PC-3 (cell line): ENCODE data around the gene IBTK. TPM values are rescaled to one million over a fixed set of nuclear protein-coding genes. Genes with fewer than 3 reads are reported as not detected.

Source experiments
- ATAC-seq: fragments of 200-7000 bp; cut with Tn5 transposase; 2 replicates; pipeline ENCODE4 v1.9.1; 2020; ENCODE audit warnings: mild to moderate bottlenecking, moderate library complexity
- BruUV-seq: library from RNA; stranded (reverse); fragments of 400-500 nt; replicated peaks from 2 replicates; lab custom pipeline; 2021; lab: Mats Ljungman, UMichigan
- CTCF ChIA-PET: fragments of 300-600 bp; sonication (Branson Sonifier 250); formaldehyde crosslinking; loops from one replicate; lab custom pipeline; 2022; ENCODE audit warnings: antibody characterized with exemption; lab: Charles Lee
- POLR2A ChIA-PET: fragments of 300-600 bp; sonication (Branson Sonifier 250); formaldehyde crosslinking; loops from one replicate; lab custom pipeline; 2022; ENCODE audit warnings: antibody characterized with exemption; ENCODE audit not compliant: unreplicated experiment; lab: Charles Lee
- DNase-seq: peaks from one replicate; pipeline ENCODE4 v3.0.0-alpha.2; 2015
- H2AFZ ChIP-seq: fragments of 300-600 bp; sonication (generic); 2 replicates; pipeline ENCODE4 v1.6.0; 2016; ENCODE audit warnings: antibody characterized with exemption, low read length
- H3F3A ChIP-seq: fragments of 300-600 bp; sonication (generic); one replicate; pipeline ENCODE4 v1.6.0; 2017; ENCODE audit warnings: antibody characterized with exemption, low read length, control low read depth, mild to moderate bottlenecking; ENCODE audit not compliant: unreplicated experiment
- H3K27ac ChIP-seq: fragments of 300-600 bp; sonication (generic); 2 replicates; pipeline ENCODE4 v1.5.1; 2016; ENCODE audit warnings: mild to moderate bottlenecking, low read length
- H3K27me3 ChIP-seq: fragments of 300-600 bp; sonication (generic); 2 replicates; pipeline ENCODE4 v1.6.1; 2016; ENCODE audit warnings: low read length, mixed read lengths
- H3K36me3 ChIP-seq: fragments of 300-600 bp; sonication (generic); 2 replicates; pipeline ENCODE4 v1.6.1; 2016; ENCODE audit warnings: low read depth, mixed run types, low read length, mixed read lengths
- H3K4me1 ChIP-seq: fragments of 300-600 bp; sonication (generic); 2 replicates; pipeline ENCODE4 v1.5.1; 2016; ENCODE audit warnings: low read length; ENCODE audit not compliant: insufficient read depth
- H3K4me2 ChIP-seq: fragments of 300-600 bp; sonication (generic); 2 replicates; pipeline ENCODE4 v1.6.0; 2016; ENCODE audit warnings: low read length
- H3K4me3 ChIP-seq: fragments of 300-600 bp; sonication (generic); 2 replicates; pipeline ENCODE4 v1.5.1; 2016; ENCODE audit warnings: mild to moderate bottlenecking, low read length, mixed read lengths
- H3K79me2 ChIP-seq: fragments of 300-600 bp; sonication (generic); 2 replicates; pipeline ENCODE4 v1.6.1; 2017; ENCODE audit warnings: low read length, mixed read lengths
- H3K9ac ChIP-seq: fragments of 300-600 bp; sonication (generic); 2 replicates; pipeline ENCODE4 v1.6.0; 2016; ENCODE audit warnings: mild to moderate bottlenecking, low read length
- H3K9me2 ChIP-seq: fragments of 300-600 bp; sonication (generic); replicated peaks from 2 replicates; pipeline ENCODE4 v1.6.1; 2016; ENCODE audit warnings: mixed run types, low read length, mixed read lengths
- H3K9me3 ChIP-seq: fragments of 300-600 bp; sonication (generic); 2 replicates; pipeline ENCODE4 v1.6.1; 2016; ENCODE audit warnings: low read length, mixed read lengths
- H4K20me1 ChIP-seq: fragments of 300-600 bp; sonication (generic); 2 replicates; pipeline ENCODE4 v1.6.1; 2016; ENCODE audit warnings: low read length, mixed read lengths
- EZH2 ChIP-seq: fragments of 300-600 bp; sonication (generic); IDR thresholded peaks from one replicate; pipeline ENCODE4 v1.6.1; 2017; ENCODE audit warnings: antibody characterized with exemption, mild to moderate bottlenecking, low read length; ENCODE audit not compliant: unreplicated experiment
- EZH2phosphoT487 ChIP-seq: fragments of 300-600 bp; sonication (generic); IDR thresholded peaks from 2 replicates; pipeline ENCODE4 v1.6.1; 2018; ENCODE audit warnings: mild to moderate bottlenecking, antibody characterized with exemption, low read length, borderline replicate concordance
- intact Hi-C: fragments of 100-400 bp; cut with micrococcal nuclease; formaldehyde crosslinking; loops from 2 replicates; pipeline ENCODE4 v1.9.0; 2023
- total RNA-seq: library from RNA; depleted of rRNA; stranded (reverse); fragments of >200 nt; gene quantifications from 2 replicates; pipeline ENCODE4 v1.2.3, GENCODE V29; 2014
- TF ChIP-seq, protein P1 (sequence below): fragments of 300-600 bp; sonication (generic); conservative IDR thresholded peaks from 2 replicates; pipeline ENCODE4 v1.5.1; 2017; ENCODE audit warnings: antibody characterized with exemption, low read depth, mild to moderate bottlenecking, low read length

IBTK gene
- total RNA-seq, 1 experiment from 2014 or later = 17.2 TPM

DNA sequence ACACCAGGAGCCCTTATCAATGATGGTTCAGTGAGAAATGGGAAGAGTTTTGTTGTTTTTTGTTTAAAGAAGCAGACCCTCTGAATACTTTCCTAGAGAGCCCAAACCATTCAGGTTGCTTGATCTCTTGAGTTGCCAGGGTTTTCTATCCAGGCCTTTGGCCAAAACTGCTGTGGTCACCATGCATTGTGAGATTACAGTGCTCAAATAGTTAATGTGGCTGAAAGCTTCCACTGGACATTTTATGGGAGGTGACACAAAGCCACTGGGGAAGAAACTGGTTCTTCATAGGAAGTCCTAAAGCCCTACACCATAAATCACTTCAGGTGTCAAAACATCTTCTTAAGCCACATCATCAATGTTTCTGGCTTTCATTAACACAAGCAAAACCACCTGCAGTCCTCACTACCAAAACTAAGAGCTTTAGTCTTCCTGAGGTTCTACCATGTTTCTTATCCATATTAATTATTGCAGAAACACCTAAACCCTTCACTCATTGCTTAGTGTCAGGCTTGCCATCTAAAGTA, 101.6 kb downstream of the IBTK start:
- ChIA-PET CTCF (no interaction called here), POLR2A (no interaction called here)
- Histone ChIP-seq H3K27me3 (no peaks in the 10 kb centered on the region), H3K36me3 (no peaks in the 10 kb centered on the region), H3F3A (peaks cover 3% of the 10 kb centered on the region), H3K4me2 (no peak overlapping the region), H3K4me1 (peaks cover 22% of the 10 kb centered on the region), H2AFZ (no peak overlapping the region), H3K9me3 (no peaks in the 10 kb centered on the region), H3K9ac (no peak overlapping the region), H3K79me2 (no peaks in the 10 kb centered on the region), H3K9me2 (no peaks in the 10 kb centered on the region), H3K4me3 (no peak overlapping the region), H4K20me1 (no peaks in the 10 kb centered on the region), H3K27ac (peak overlapping the region; percentile 93)
- intact Hi-C loops = no loop called here
- no peak for ATAC-seq
- no peak for DNase-seq
- BruUV-seq = no TSS peak
- TF ChIP-seq EZH2 (no peak), EZH2phosphoT487 (no peak)
- TF ChIP-seq, protein P1, sequence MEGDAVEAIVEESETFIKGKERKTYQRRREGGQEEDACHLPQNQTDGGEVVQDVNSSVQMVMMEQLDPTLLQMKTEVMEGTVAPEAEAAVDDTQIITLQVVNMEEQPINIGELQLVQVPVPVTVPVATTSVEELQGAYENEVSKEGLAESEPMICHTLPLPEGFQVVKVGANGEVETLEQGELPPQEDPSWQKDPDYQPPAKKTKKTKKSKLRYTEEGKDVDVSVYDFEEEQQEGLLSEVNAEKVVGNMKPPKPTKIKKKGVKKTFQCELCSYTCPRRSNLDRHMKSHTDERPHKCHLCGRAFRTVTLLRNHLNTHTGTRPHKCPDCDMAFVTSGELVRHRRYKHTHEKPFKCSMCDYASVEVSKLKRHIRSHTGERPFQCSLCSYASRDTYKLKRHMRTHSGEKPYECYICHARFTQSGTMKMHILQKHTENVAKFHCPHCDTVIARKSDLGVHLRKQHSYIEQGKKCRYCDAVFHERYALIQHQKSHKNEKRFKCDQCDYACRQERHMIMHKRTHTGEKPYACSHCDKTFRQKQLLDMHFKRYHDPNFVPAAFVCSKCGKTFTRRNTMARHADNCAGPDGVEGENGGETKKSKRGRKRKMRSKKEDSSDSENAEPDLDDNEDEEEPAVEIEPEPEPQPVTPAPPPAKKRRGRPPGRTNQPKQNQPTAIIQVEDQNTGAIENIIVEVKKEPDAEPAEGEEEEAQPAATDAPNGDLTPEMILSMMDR = no peak

DNA sequence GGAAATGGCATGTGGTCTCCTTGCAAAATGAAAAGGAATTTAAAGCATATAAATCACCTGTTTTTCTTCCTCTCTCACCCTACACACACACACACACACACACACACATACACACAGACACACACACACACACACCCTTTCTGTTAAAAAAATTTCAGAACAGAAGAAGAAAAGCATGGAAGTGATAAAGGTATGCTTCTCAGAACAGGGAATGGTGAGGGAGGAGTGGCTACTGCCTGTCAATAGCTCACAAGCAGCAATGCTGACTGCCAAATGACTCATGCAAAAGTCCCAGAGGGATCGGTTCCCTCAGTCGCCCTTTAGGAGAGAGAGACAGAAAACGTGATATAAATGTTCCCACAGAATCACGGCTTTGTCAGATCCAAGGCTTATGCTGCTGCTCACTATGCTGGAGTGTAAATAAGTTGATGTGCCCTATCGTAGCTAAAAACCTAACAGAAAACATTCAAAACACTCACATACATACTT, 102.6 kb downstream of the IBTK start:
- H4K20me1 ChIP-seq = no peaks in the 10 kb centered on the region
- H3K27me3 ChIP-seq = no peaks in the 10 kb centered on the region
- peak; percentile 86 for DNase-seq
- CTCF ChIA-PET = interaction anchor here (0.5 to 0.7 kb wide), 2 partner anchors 41 to 163 kb away, joined by 3 read pairs; no protein-coding TSS in a partner anchor
- intact Hi-C loops = no loop called here
- no peaks in the 10 kb centered on the region for H3K36me3 ChIP-seq
- H3K27ac ChIP-seq = peak overlapping the region; percentile 93
- POLR2A ChIA-PET = no interaction called here
- ATAC-seq = peak; percentile 88
- H3K9me3 ChIP-seq = no peaks in the 10 kb centered on the region
- peaks cover 3% of the 10 kb centered on the region for H3F3A ChIP-seq
- peak overlapping the region; percentile 67 for H3K9ac ChIP-seq
- H3K9me2 ChIP-seq = no peaks in the 10 kb centered on the region
- H3K79me2 ChIP-seq = no peaks in the 10 kb centered on the region
- TF ChIP-seq EZH2 (no peak), EZH2phosphoT487 (no peak)
- TF ChIP-seq, protein P1 = no peak
- peak overlapping the region; percentile 35; the same call in 1 of the 2 replicates for H2AFZ ChIP-seq
- H3K4me3 ChIP-seq = peak overlapping the region; percentile 45
- peak overlapping the region; percentile 80 for H3K4me2 ChIP-seq
- peaks cover 22% of the 10 kb centered on the region for H3K4me1 ChIP-seq
- no TSS peak for BruUV-seq
